GM23338 (cell line): Measurements from ENCODE around the gene STAT5B. TPM values are rescaled to one million over a fixed set of nuclear protein-coding genes. Genes with fewer than 3 reads are reported as not detected.

Source experiments
- ATAC-seq: fragments of 200-7000 bp; cut with Tn5 transposase; 3 replicates; pipeline ENCODE4 v1.9.1; 2020
- DNase-seq: peaks from one replicate; pipeline ENCODE4 v3.0.0-alpha.2; 2015; ENCODE audit warnings: low spot score
- H2AFZ ChIP-seq: fragments of 200-600 bp; sonication (generic); 2 replicates; pipeline ENCODE4 v1.8.0; 2016; ENCODE audit warnings: antibody characterized with exemption, mild to moderate bottlenecking, moderate library complexity
- H3F3A ChIP-seq: fragments of 200-600 bp; sonication (generic); replicated peaks from 2 replicates; pipeline ENCODE4 v1.8.0; 2017; ENCODE audit warnings: antibody characterized with exemption, mixed run types, low read depth
- H3K27ac ChIP-seq: fragments of 200-600 bp; sonication (generic); 2 replicates; pipeline ENCODE4 v1.6.1; 2016; ENCODE audit warnings: low read depth
- H3K27me3 ChIP-seq: fragments of 200-600 bp; sonication (generic); 2 replicates; pipeline ENCODE4 v1.8.0; 2016; ENCODE audit warnings: mild to moderate bottlenecking, mixed run types, moderate library complexity; ENCODE audit not compliant: insufficient read depth
- H3K36me3 ChIP-seq: fragments of 200-600 bp; sonication (generic); 2 replicates; pipeline ENCODE4 v1.8.0; 2016; ENCODE audit warnings: mild to moderate bottlenecking; ENCODE audit not compliant: insufficient read depth
- H3K4me1 ChIP-seq: fragments of 200-600 bp; sonication (generic); 2 replicates; pipeline ENCODE4 v1.8.0; 2016; ENCODE audit warnings: mild to moderate bottlenecking, moderate library complexity; ENCODE audit not compliant: insufficient read depth
- H3K4me2 ChIP-seq: fragments of 200-600 bp; sonication (generic); 2 replicates; pipeline ENCODE4 v1.7.1; 2017; ENCODE audit warnings: mixed run types
- H3K4me3 ChIP-seq: fragments of 200-600 bp; sonication (generic); 2 replicates; pipeline ENCODE4 v1.6.1; 2016; ENCODE audit warnings: mixed run types
- H3K79me2 ChIP-seq: fragments of 200-600 bp; sonication (generic); replicated peaks from 2 replicates; pipeline ENCODE4 v1.8.0; 2017; ENCODE audit warnings: mild to moderate bottlenecking; ENCODE audit not compliant: insufficient read depth
- H3K9me2 ChIP-seq: fragments of 200-600 bp; sonication (generic); 2 replicates; pipeline ENCODE4 v1.8.0; 2017; ENCODE audit not compliant: insufficient read depth
- H4K20me1 ChIP-seq: fragments of 200-600 bp; sonication (generic); replicated peaks from 2 replicates; pipeline ENCODE4 v1.8.0; 2017; ENCODE audit warnings: mild to moderate bottlenecking; ENCODE audit not compliant: insufficient read depth
- H3K27ac Mint-ChIP-seq: 2 replicates; pipeline ENCODE4 v1.8.0; 2020; ENCODE audit warnings: inconsistent platforms, mild to moderate bottlenecking, moderate library complexity, mixed read lengths
- H3K27me3 Mint-ChIP-seq: 3 replicates; pipeline ENCODE4 v1.8.0; 2022; ENCODE audit warnings: low read depth, mild to moderate bottlenecking, moderate library complexity, mixed read lengths, inconsistent platforms; ENCODE audit not compliant: insufficient read depth, poor library complexity
- H3K36me3 Mint-ChIP-seq: 3 replicates; pipeline ENCODE4 v1.8.0; 2021; ENCODE audit warnings: low read depth, mild to moderate bottlenecking, inconsistent platforms, moderate library complexity, mixed read lengths
- H3K4me1 Mint-ChIP-seq: 3 replicates; pipeline ENCODE4 v1.8.0; 2020; ENCODE audit warnings: mild to moderate bottlenecking, inconsistent platforms, mixed read lengths
- H3K4me3 Mint-ChIP-seq: 3 replicates; pipeline ENCODE4 v1.8.0; 2021; ENCODE audit warnings: moderate library complexity, mild to moderate bottlenecking, inconsistent platforms, mixed read lengths
- H3K9me3 Mint-ChIP-seq: 3 replicates; pipeline ENCODE4 v1.8.0; 2020; ENCODE audit warnings: moderate library complexity, mild to moderate bottlenecking, inconsistent platforms, mixed read lengths
- POLR2AphosphoS5 ChIP-seq: IDR thresholded peaks from 2 replicates; pipeline ENCODE4 v1.6.1; 2016; ENCODE audit warnings: antibody characterized with exemption, low read depth
- ZNF331 ChIP-seq: fragments of 250-450 bp; sonication (Bioruptor Pico); IDR thresholded peaks from 2 replicates; pipeline ENCODE4 v1.5.0; 2020; ENCODE audit warnings: low read depth, mild to moderate bottlenecking, moderate library complexity
- ZNF462 ChIP-seq: fragments of 250-450 bp; sonication (Bioruptor Pico); IDR thresholded peaks from 2 replicates; pipeline ENCODE4 v1.5.0; 2020; ENCODE audit warnings: mild to moderate bottlenecking, moderate library complexity
- polyA plus RNA-seq: library from polyadenylated mRNA; unstranded; fragments of >200 nt; fragmentation: Nextera tagmentation; extraction: Ambion mirVana; gene quantifications from 2 replicates; pipeline ENCODE4 v1.2.1, GENCODE V29; 2016
- total RNA-seq: library from RNA; depleted of rRNA; stranded (reverse); fragments of >200 nt; shearing (Covaris generic); gene quantifications from 2 replicates; pipeline ENCODE4 v1.2.3, GENCODE V29; 2014

STAT5B gene
- total and polyA plus RNA-seq, 2 experiments from 2014 or later = 13.9 to 60.5 TPM

DNA sequence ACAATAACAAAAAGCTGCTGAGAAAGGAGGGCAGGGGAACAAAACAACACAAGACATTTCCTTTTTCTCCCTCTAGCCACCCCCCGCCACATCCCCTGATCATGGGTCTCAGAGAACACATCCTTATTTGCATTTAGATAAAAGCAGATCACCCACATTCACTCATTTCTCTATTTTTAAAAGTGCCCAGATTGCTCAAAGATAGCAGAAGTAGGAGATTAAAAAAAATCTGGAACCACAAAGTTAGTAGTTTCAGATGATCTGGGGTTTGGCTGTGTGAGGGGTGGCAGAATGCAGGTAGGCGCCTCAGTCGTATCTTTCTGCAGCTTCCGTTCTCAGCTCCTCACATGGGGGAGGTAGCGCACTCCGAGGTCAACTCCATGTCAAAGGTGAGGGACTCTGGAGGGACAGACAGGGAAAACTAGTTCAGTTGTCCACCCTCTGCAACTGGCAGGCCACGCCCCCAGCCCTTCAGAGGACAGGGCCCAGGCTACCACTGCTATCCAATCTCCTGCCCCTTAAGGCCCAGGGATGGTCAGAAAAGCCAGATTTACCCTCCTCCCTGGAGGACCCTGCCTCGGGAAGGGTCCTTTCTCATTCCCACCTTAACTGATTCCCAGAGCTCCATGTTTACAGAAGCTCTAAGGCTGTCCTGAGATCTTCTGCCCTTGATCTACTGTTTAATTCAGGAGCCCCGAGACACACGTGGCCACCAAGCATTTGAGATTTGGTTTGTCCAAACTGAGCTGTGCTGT lies 39.4 kb upstream of the STAT5B start:
- H3K79me2 ChIP-seq = no peaks in the 10 kb centered on the region
- no peak overlapping the region for H3K27ac Mint-ChIP-seq
- peaks cover 7% of the 10 kb centered on the region for H3K27me3 Mint-ChIP-seq
- H3K4me3 Mint-ChIP-seq = no peak overlapping the region
- DNase-seq = no peak
- no peak overlapping the region for H3K4me3 ChIP-seq
- peaks cover 17% of the 10 kb centered on the region for H3K36me3 ChIP-seq
- peaks cover 42% of the 10 kb centered on the region for H3K4me1 Mint-ChIP-seq
- peaks cover 39% of the 10 kb centered on the region for H3K36me3 Mint-ChIP-seq
- H3K9me2 ChIP-seq = no peaks in the 10 kb centered on the region
- H3K4me2 ChIP-seq = no peak overlapping the region
- H3K9me3 Mint-ChIP-seq = no peaks in the 10 kb centered on the region; the same call in 2 of the 3 replicates
- peaks cover 26% of the 10 kb centered on the region for H3F3A ChIP-seq
- ATAC-seq = no peak
- H2AFZ ChIP-seq = no peak overlapping the region
- no peaks in the 10 kb centered on the region; the same call in 1 of the 2 replicates for H4K20me1 ChIP-seq
- peaks cover 22% of the 10 kb centered on the region for H3K4me1 ChIP-seq
- no peaks in the 10 kb centered on the region for H3K27me3 ChIP-seq
- H3K27ac ChIP-seq = 0 out of 2 replicates have a peak overlapping the region, but pooled peaks have one; percentile 55
- TF ChIP-seq POLR2AphosphoS5 (no peak), ZNF462 (CRISPR knock-in tag) (no peak), ZNF331 (no peak)
